ENCODE data around the gene FSTL4.
A peak's percentile ranks its signal among the peaks of the same experiment; 100 is the strongest.

FSTL4 gene

DNA sequence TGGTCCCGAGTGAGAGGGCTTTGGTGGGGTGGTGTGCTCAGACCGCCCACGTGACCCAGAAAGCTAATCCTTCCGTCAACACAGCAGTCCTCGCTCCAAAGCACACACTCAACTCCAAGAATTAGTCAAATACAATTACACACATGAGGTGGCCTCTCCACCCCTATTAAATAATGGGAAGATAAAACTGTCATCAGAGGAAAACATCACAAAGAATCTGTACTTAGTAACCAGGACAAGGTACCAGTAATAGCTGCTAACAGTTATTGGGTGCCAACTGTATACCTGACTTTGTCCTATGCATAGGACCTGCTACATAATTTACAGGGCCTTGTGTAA is 337.8 kb downstream of the FSTL4 start:
- TF ChIP-seq CTCF (IDR thresholded peaks at IDR 0.05; ENCODE audit: low read length, missing control alignments) = no peak
- DNase-seq (ENCODE audit: low read depth) = no peak
- no peak overlapping the region for H3K4me3 ChIP-seq (replicated peaks; ENCODE audit: low read depth, low read length)

DNA sequence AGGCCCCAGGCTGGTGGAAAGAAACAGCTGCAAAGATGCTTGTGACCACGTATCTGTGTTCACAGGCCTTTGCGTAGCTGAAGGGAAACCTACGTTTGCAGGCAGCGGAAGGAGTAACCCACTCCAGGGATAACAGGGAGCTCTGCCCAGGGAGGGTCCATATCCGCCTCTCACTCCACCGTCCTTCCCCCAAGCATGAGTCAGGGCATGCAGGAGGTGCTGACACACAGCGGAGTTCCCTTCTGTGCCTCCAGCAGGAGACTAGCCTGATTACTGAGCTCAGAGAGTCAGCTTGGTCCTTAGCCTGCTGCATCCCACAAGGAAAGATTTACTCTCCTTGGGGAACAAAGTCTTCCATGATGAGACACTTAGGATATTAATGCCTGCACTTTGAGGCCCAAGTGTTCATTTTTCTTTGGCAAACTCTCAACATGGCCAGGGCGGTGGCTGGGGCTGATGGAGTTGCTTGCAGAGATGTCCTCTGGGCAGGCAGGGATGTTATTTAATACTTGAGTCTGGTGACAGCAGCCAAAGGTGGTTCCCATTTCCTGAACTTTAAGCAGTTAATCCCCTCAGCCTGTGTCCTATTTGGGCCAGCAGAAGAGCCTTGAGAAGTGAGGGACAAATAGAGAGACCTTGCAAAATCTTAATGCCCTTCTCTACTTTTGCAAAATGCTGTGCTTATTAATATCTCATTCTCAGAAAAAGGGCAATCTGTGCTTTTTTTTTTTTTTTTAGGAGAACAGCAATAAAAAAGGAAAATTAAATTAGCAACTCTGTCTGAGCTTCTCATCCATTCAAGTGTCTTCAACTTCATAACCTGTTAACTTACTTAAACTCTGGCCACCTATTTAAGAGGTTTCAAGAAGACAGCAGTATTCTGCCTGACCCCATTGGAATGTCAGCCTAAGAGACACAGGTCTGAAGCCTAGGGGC is 338.4 kb downstream of the FSTL4 start:
- no peak overlapping the region for H3K4me3 ChIP-seq (replicated peaks; ENCODE audit: low read depth, low read length)
- TF ChIP-seq CTCF (IDR thresholded peaks at IDR 0.05; ENCODE audit: low read length, missing control alignments) = no peak
- DNase-seq (ENCODE audit: low read depth) = peak; percentile 60

GRCh38 chr5:133272345-133272744 is 340.0 kb downstream of the FSTL4 start:
- H3K4me3 ChIP-seq (replicated peaks; ENCODE audit: low read depth, low read length) = no peak overlapping the region
- no peak for DNase-seq (ENCODE audit: low read depth)
- TF ChIP-seq CTCF (IDR thresholded peaks at IDR 0.05; ENCODE audit: low read length, missing control alignments) = no peak

DNA sequence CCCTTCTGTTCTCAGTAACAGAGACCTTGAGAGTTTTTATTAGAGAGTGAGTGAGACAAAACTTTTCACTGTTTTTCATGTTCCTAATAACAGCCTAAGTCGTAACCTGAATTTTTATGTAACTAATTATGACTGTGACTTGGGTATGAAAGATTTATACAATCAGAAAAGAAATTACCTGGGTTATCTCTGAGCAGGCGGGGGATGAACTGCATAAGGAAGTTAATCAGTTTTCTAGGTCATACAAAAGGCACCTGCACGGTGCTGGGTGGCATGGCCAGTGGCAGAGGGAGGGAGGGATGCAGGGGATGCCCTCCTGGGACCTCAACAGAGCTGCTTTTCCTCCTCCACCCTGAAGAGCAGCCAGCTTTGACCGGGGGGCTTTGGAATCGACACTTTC is 340.7 kb downstream of the FSTL4 start:
- TF ChIP-seq CTCF (IDR thresholded peaks at IDR 0.05; ENCODE audit: low read length, missing control alignments) = no peak
- H3K4me3 ChIP-seq (replicated peaks; ENCODE audit: low read depth, low read length) = no peak overlapping the region
- no peak for DNase-seq (ENCODE audit: low read depth)

GRCh38 chr5:133269691-133270090 is 342.6 kb downstream of the FSTL4 start:
- H3K4me3 ChIP-seq (replicated peaks; ENCODE audit: low read depth, low read length) = no peak overlapping the region
- no peak for TF ChIP-seq CTCF (IDR thresholded peaks at IDR 0.05; ENCODE audit: low read length, missing control alignments)
- no peak for DNase-seq (ENCODE audit: low read depth)

- DNase-seq (ENCODE audit: low read depth) = no peak
- H3K4me3 ChIP-seq (replicated peaks; ENCODE audit: low read depth, low read length) = no peak overlapping the region
- no peak for TF ChIP-seq CTCF (IDR thresholded peaks at IDR 0.05; ENCODE audit: low read length, missing control alignments)
These were observed 344.7 kb downstream of the FSTL4 start for GRCh38 chr5:133267601-133268000.

GRCh38 chr5:133266966-133267365 is 345.4 kb downstream of the FSTL4 start:
- DNase-seq (ENCODE audit: low read depth) = no peak
- no peak for TF ChIP-seq CTCF (IDR thresholded peaks at IDR 0.05; ENCODE audit: low read length, missing control alignments)

More at GRCh38 chr5:133266966-133267365, 345.4 kb downstream of the FSTL4 start:
- H3K4me3 ChIP-seq (replicated peaks; ENCODE audit: low read depth, low read length) = no peak overlapping the region
